Liver (tissue), 3 donors: ENCODE results near the gene NHERF2.

Source experiments
- EGR1 ChIP-seq, 2 donors: IDR thresholded peaks; 2 replicates each; pipeline ENCODE4 v1.6.1; 2016 to 2018; ENCODE audit warnings: antibody characterized with exemption in 2 of 2, low read depth in 2 of 2
- JUND ChIP-seq, 2 donors: IDR thresholded peaks; 2 replicates each; pipeline ENCODE4 v1.6.1; 2016; ENCODE audit warnings: antibody characterized with exemption in 2 of 2
- RAD21 ChIP-seq, 2 donors: IDR thresholded peaks; 2 replicates each; pipeline ENCODE4 v1.6.1; 2016; ENCODE audit warnings: antibody characterized with exemption in 2 of 2, mild to moderate bottlenecking in 2 of 2
- TF ChIP-seq, protein P1 (sequence below): fragments of 150-350 bp; IDR thresholded peaks from 2 replicates; pipeline ENCODE4 v1.5.1; 2017; ENCODE audit warnings: improper control_type of control experiment, low read depth, low read length; ENCODE audit not compliant: missing input control
- donor health status: healthy.
- donor health status: healthy.

DNA sequence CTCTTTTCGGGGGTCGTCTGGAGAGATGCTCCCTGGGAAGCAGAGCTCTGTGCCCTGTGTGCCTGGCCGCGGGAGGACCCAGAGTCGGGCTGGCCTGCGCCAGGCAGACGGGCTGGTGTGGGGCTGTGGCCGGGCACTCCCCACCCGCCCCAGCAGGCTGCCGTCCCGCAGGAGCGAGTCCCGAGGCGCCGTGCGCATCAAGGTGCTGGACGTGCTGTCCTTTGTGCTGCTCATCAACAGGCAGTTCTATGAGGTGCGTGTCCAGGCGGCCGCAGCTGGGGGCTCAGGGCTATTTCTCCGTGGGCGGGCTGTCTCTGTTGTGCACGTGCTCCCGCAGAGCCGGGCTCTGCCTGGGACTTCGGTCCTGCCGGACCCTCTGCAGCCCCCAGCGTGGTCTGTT is 36.1 kb downstream of the NHERF2 start:
- no peak for TF ChIP-seq RAD21 (IDR thresholded peaks at IDR 0.05)
- TF ChIP-seq, protein P1, sequence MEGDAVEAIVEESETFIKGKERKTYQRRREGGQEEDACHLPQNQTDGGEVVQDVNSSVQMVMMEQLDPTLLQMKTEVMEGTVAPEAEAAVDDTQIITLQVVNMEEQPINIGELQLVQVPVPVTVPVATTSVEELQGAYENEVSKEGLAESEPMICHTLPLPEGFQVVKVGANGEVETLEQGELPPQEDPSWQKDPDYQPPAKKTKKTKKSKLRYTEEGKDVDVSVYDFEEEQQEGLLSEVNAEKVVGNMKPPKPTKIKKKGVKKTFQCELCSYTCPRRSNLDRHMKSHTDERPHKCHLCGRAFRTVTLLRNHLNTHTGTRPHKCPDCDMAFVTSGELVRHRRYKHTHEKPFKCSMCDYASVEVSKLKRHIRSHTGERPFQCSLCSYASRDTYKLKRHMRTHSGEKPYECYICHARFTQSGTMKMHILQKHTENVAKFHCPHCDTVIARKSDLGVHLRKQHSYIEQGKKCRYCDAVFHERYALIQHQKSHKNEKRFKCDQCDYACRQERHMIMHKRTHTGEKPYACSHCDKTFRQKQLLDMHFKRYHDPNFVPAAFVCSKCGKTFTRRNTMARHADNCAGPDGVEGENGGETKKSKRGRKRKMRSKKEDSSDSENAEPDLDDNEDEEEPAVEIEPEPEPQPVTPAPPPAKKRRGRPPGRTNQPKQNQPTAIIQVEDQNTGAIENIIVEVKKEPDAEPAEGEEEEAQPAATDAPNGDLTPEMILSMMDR, result no peak
- TF ChIP-seq JUND (IDR thresholded peaks at IDR 0.05), result no peak
- no peak for TF ChIP-seq EGR1 (IDR thresholded peaks at IDR 0.05; ENCODE audit: low read depth in 2 of 2)
